GM19397 (cell line): ENCODE results near the gene PSME1.
A peak's percentile ranks its signal among the peaks of the same experiment; 100 is the strongest.

Experiments used
- ATAC-seq: cut with Tn5 transposase; IDR thresholded peaks from one replicate; pipeline ENCODE4 v1.9.1; 2021; ENCODE audit warnings: mild to moderate bottlenecking, moderate library complexity; ENCODE audit not compliant: unreplicated experiment

PSME1 gene

DNA sequence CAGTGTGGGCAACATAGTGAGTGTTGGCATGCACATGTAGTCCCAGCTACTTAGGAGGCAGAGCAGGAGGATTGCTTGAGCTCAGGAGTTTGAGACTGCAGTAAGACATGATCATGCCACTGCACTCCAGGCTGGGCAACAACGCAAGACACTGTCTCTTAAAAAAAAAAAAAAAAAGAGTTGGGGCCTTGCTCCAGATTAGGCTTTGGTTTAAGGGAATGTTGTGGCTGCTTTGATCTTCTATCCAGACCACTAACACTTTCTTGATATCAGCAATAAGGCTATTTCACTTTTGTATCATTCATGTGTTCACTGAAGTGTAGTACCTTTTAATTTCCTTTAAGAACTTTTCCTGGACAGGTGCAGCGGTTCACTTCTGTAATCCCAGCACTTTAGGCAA, 8.3 kb upstream of the PSME1 start:
- no peak for ATAC-seq

DNA sequence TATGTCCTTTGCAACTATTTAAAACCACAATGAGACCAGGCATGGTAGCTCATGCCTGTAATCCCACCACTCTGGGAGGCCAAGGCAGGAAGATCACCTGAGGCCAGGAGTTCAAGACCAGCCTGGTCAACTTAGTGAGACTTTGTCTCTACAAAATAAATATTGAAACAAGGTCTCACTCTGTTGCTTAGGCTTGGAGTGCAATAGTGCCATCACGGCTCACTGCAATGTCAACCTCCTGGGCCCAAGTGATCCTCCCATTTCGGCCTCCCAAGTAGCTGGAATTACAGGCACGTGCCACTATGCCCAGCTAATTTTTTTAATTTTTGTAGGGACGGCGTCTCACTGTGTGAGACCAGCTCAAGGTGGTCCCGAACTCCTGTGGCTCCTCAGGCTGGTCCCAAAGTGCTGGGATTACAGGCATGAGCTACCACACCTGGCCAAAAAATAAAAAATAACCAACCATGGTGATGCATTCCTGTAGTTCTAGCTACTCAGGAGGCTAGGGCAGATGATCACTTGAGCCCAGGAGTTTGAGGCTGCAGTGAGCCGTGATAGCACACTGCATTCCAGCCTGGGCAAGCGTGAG, 6.5 kb upstream of the PSME1 start:
- no peak for ATAC-seq

DNA sequence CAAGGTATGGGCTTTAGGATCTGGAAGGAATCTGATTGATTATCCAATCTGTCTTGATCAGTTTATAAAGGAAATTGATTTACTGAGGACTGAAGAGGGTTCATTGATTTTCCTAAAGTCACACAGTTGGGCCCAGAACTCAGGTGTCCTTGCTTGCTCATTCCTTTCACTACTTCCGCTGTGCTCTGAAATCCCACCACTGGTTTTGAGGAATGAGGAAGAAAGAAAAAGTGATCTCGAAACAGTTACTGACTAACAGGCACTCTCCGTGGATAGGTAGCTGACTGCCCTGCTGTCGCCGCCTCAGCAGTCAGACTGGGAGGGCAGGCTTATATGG, 5.6 kb upstream of the PSME1 start, which contains the start of gene FITM1:
Gene FITM1, plus strand, starts transcription at position 280 of the 337 bp plus-strand sequence. CDS start 905 bp downstream, outside the sequence.
- no peak for ATAC-seq

DNA sequence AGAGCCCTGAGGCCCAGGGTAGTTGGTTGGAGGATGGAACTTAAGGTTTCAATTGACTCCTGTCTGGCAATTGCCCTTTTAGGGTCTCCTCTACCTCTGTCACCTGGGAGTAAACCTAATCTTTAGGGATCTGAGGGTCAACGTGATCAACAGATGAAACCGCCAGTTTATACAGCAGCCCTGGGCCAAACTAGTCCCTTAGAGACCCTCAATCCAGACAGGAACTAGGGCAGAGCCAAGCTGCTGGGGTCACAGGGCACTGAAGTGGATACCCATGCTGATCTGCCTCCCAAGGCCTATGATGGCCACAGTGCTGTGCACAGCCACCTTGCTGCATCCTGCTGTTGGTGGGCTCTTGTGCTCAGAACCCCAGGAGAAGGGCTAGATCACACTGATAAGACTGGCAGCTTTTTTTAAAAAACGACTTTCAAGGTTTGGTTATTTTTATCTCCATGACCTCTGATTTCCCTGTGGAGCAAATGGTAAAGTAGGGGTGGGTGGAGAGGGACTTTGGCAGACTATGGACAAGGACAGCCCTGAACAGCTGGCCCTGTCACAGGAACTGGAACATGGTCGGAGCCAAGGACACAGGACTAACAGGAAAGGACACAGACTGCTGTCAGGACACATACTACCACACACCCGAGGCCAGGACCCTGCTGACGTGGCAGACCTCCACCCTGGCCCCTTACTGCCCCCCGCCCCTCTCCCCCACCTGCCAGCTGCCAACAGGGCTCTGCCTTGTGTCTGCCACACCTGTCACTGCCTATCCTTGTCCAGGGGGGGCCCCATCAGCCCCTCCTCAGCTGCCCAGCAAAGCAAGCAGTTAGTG, 5.1 kb upstream of the PSME1 start:
- no peak for ATAC-seq

DNA sequence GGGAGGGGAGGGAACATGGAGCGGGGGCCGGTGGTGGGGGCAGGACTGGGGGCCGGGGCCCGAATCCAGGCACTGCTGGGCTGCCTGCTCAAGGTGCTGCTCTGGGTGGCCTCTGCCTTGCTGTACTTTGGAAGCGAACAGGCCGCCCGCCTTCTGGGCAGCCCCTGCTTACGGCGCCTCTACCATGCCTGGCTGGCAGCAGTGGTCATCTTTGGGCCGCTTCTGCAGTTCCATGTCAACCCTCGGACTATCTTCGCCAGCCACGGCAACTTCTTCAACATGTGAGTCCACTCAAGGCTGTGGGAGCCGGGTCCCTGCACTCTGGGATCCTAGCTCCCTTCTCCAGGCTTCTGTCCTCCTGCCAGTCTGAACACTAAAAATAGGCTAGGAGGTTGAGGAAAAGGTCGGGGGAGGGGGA, 4.4 kb upstream of the PSME1 start:
- ATAC-seq: no peak

DNA sequence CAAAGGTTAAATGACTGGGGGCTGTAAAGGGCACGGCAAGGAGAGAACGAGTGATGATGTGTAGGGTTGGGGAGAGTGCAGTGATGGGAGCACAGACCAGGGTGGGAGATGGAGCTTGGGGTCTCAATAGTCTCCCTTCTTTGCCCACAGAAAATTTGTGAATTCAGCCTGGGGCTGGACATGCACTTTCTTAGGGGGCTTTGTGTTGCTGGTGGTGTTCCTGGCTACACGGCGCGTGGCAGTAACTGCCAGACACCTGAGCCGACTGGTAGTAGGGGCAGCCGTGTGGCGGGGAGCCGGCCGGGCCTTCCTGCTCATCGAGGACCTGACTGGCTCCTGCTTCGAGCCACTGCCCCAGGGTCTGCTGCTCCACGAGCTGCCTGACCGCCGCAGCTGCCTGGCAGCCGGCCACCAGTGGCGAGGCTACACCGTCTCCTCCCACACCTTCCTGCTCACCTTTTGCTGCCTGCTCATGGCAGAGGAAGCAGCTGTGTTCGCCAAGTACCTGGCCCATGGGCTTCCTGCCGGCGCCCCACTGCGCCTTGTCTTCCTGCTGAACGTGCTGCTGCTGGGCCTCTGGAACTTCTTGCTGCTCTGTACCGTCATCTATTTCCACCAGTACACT, 3.8 kb upstream of the PSME1 start:
- ATAC-seq: no peak

DNA sequence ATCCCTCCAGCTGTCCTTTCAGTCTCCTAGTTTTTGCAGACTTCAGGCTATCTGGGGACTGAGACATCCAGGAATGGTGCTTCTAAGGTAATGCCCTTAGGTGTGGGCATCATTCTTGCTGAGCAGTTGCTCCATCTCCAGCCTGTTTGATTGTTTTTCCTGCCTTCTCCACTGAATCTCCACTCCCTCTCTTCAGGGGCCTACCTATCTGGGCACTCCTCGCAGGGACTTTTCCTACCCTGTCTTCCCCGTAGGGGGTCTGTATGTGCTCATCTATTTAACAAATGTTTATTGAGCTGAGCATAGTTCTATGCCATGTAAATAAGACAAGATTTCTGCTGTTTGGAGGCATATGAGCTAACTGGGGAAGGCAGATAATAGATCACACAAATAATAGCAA, 3.0 kb upstream of the PSME1 start:
- ATAC-seq: no peak

DNA sequence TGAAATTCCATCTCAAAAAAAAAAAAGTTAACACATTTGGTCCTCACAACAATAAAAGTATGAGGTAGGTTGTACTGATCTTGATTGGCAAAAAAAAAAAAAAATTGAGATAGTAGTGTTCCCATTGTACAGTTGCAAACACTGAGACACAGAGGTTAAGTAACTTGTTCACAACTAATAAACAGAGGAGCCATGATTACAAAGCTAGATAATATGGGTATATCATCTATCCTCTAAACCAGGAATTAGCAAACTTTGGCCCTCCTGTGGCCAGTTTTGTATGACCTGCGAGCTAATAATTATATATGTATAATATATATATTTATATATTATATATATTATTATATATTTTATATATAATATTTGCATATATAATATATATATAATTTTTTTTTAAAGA, 2.3 kb upstream of the PSME1 start:
- no peak for ATAC-seq

DNA sequence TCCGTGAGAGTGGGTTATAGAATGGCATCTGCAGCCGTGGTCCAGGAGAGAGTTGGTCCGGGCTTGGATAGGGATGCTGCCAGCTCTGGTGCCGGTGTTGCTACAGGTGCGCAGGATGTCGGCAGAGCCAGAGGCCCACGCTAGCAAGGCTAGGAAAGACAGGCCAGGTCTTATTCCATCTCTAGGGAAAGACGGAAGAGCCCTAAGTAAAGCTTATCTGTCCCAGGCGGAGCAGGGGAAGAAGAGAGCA, 485 bp upstream of the PSME1 start:
- ATAC-seq: no peak

DNA sequence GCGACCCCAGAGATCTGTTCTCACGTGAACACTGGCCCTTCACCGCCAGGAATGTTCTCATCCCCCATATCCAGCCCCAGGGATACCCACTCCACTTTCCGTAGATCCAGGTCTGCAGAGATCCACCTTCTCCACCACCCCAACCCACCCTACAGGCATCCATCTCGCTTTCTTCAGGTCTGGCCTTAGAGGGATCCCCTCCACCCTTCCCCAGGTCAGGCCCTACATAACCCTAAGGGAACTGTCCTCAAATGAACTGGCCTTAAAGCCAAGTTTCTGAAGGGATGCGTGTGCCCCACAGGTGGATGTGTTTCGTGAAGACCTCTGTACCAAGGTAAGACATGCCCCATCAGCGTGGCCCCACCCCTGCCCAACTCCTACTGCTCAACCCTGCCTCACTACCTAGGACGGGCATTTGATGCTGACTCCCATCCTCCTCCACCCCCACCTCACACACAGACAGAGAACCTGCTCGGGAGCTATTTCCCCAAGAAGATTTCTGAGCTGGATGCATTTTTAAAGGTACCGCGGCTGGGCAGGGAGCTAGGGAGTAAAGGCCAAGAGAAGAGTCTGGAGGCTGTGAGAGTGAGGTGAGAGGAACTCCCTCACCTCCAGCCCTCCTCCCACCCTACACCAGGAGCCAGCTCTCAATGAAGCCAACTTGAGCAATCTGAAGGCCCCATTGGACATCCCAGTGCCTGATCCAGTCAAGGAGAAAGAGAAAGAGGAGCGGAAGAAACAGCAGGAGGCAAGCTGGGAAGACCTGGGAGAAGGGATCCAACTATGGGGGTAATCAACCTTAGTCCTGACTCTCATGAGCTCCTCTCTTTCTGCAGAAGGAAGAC, 912 bp downstream of the PSME1 start:
- ATAC-seq: no peak

DNA sequence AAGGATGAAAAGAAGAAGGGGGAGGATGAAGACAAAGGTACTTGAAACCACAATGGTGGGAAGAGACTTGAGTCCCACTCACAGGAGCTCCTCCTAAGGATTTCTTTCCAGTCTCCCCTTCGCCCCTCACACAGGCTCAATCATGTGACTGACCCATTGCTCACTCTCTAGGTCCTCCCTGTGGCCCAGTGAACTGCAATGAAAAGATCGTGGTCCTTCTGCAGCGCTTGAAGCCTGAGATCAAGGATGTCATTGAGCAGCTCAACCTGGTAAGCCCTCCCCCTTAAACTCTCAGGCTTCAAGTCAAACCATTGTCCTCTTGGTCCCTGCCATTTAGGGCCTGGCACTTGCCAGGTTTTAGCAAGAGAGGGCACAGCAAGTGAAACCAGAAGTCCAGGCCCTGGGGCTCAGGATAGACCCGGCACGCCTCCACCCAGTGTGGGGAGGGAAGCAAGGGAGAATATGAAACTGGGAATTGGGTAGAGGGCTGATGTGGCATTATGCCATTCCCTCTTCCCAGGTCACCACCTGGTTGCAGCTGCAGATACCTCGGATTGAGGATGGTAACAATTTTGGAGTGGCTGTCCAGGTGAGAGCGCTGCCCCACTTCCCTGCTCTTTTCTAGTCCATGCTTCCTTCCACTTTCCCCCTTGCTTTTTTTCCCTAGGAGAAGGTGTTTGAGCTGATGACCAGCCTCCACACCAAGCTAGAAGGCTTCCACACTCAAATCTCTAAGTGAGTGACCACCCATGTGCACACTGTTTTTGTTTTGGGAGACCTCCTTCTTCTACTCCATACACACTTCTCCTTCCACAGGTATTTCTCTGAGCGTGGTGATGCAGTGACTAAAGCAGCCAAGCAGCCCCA, 1.8 kb downstream of the PSME1 start:
- no peak for ATAC-seq

DNA sequence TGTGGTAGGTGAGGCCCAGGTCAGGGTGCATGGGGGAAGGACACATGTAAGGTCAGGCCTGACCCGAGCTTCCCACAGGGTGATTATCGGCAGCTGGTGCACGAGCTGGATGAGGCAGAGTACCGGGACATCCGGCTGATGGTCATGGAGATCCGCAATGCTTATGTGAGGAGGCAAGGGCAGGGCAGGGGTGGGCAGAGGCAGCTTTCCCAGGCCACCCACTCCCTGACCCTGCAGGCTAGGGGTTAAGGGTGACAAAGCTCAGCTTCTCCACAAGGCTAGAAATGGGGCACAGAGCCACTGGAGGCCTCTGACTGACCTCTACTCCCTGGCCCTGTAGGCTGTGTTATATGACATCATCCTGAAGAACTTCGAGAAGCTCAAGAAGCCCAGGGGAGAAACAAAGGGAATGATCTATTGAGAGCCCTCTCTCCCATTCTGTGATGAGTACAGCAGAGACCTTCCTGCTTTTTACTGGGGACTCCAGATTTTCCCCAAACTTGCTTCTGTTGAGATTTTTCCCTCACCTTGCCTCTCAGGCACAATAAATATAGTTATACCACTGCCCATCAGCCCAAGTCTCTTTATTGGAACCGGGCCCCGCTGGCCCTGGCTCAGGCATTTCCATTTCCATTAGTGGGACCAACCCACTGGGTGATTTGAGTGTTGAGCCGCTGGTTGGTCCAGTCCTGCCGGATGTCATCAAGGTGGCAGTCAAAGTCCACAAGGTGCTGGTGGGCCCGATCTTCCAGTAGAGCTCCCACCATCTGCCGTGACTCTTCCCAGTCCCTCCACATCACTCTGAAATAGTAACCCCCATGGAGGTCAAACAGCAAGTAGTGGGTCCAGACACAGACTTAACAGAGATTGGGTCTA, 2.6 kb downstream of the PSME1 start:
- ATAC-seq: no peak

DNA sequence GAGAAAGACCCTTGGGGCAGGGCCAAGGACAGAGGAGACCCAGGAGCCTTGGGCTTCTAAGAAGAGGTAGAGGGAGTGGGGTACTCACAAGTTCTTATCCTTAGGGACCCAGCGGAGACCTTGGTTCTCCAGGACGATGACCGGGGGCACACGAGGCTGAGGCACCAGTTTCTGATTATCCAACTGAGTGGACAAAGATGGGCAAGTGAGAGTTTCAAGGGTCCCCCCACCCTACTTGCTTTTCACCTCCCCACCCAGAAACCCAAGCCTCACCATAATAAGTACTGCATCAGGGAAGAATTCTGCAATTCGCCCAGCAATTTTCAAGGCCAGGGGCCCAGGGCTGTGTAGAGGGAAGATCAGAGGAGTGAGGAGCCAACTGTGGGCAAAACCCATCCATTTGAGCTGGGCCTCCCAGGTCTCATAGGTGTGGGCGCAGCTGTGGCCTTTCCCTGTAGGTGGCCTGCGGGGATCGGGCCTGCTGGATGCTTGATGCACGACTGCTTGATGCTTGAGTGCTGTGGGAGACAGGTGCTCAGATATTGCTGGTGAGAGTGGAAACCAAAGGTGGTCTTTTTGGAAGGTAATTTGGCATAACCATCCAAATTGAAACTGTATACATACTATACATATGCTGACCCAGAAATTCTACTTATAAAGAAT, 3.4 kb downstream of the PSME1 start:
- no peak for ATAC-seq

DNA sequence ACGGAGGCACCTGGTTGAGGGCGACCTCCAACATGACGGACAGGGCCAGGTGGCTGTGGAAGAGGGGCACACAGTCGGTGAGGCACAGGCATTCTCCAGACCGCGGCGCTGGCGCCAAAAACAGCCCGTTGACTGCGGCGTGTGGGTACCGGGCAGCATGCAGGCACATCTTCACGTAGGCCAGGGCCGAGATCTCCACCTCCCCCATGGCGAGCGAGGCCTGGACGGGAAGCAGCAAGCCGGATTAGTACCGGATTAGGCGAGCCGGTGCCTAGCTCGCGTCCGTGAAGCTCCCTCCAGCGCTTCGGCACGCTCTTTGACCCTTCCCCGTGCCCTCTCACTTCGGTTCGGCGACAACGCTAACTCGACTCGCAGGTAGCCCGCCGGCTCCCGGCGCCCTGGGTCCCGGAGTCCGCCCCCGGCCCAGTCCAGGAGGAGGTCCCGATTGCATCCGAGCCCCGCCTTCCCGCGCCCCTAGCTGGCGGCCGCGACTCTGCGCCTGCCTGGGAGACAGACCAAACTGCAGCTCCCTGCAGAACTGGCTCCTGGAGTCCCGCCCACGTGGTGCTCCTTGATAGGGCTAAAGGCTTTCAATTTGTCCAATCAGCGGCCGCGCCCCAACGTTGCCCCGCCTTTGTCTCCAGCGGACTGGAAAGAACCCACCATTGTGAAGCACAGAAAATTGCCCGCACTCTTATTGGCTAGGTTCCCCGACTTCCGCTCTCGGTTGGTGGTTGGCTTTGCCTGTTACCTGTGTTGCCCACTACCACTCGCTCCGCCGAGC, 5.3 kb downstream of the PSME1 start, which contains the start of gene EMC9:
Gene EMC9, minus strand, starts transcription at position 495 of the 784 bp plus-strand sequence. Its CDS starts 287 bp downstream, at position 208.
- ATAC-seq: peak; percentile 82

DNA sequence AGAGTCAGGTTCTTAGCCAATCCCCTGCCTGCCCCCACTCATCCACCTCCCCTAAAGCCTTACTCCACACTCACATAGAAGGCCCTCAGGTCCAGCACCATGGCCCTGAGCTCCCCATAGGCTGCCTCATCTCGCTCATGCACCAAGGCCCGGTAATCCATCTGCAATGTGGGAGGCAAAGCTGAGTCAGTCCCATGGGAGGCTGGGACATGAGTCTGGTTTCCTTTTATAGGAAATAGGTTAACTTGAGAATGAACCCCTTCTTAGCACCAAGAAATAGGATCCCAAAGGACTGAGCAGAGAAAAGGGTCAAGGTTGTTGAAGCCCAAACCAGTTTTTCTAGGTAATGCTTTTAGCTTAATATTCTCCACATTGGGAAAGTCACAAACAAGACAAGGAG, 7.5 kb downstream of the PSME1 start:
- no peak for ATAC-seq

DNA sequence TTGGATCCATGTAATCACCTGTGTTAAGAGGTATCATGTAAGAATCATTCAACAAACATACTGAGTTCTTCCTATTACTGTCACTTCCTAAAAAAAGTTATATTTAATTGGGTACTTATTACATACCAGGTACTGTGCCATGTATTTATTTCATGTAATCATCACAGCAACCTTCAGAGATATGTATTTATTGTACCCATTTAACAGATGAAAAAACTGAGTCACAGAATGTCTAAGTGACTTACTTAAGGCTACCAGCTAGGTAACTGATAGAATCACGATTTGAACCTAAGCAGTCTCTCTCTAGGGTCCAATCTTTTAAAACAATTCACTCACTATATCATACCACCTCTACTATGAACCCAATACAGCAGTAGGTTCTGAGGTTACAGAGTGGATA, 8.5 kb downstream of the PSME1 start:
- ATAC-seq: no peak

DNA sequence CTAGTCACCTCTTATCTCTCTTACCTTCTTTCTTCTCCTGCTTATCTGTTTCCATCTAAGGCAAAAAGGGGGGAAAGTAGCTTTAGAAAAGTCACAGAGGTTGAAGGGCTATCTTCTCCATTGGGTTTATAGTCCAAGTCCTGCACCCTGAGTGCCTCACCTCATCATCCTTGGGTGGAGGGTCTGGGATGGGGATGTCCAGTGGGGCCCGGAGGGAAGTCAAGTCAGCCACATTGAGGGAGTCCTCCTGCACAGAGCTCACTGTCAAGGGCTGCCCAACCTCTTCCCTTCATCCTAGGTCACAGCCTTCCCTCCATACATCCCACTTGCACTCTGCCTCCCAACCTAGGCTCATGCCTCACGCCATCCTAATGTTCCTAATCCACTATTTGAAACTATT, 9.2 kb downstream of the PSME1 start:
- no peak for ATAC-seq
